ENCODE results near the gene PHGDH. TPM values are rescaled to one million over a fixed set of nuclear protein-coding genes. Genes with fewer than 3 reads are reported as not detected.

PHGDH gene
- total RNA-seq, 1 experiment from 2014 or later: 589 TPM

GRCh38 chr1:119790451-119791198, 78.9 kb downstream of the PHGDH start:
- Histone ChIP-seq H3K4me3 (ENCODE audit: insufficient read depth, low read depth, low read length) (no peak overlapping the region), H3K36me3 (replicated peaks; ENCODE audit: control insufficient read depth, insufficient read depth, low read length) (no peaks in the 10 kb centered on the region), H3K27me3 (ENCODE audit: control insufficient read depth, insufficient read depth, low read length) (no peaks in the 10 kb centered on the region; the same call in 1 of the 2 replicates)
- DNase-seq: no peak

- no peak for DNase-seq
- Histone ChIP-seq H3K36me3 (replicated peaks; ENCODE audit: control insufficient read depth, insufficient read depth, low read length) (no peaks in the 10 kb centered on the region), H3K27me3 (ENCODE audit: control insufficient read depth, insufficient read depth, low read length) (no peaks in the 10 kb centered on the region; the same call in 1 of the 2 replicates), H3K4me3 (ENCODE audit: insufficient read depth, low read depth, low read length) (no peak overlapping the region)
These were observed 79.6 kb downstream of the PHGDH start for GRCh38 chr1:119791377-119791776.

Other genes starting within 250 kb of the PHGDH start
- gene HSD3B1, start 204.7 kb upstream of the PHGDH start, total RNA-seq (2014; rRNA removed; shearing (Covaris generic)): not detected in 2 replicates
- gene ZNF697, start 63.7 kb upstream of the PHGDH start, total RNA-seq (2014; rRNA removed; shearing (Covaris generic)): 17.3 and 20.1 TPM in 2 replicates
- gene HMGCS2, start 57.0 kb downstream of the PHGDH start, total RNA-seq (2014; rRNA removed; shearing (Covaris generic)): not detected in 2 replicates
- not detected in 2 replicates for gene REG4, start 99.5 kb downstream of the PHGDH start, total RNA-seq (2014; rRNA removed; shearing (Covaris generic))
- gene ADAM30, start 184.6 kb downstream of the PHGDH start, total RNA-seq (2014; rRNA removed; shearing (Covaris generic)): not detected in 2 replicates